Astrocyte of the spinal cord (primary cell): ENCODE results near the gene ARPIN.
A peak's percentile ranks its signal among the peaks of the same experiment; 100 is the strongest.

Source experiments
- DNase-seq: peaks from one replicate; pipeline ENCODE4 v3.0.0; 2011; ENCODE audit warnings: low read depth, low spot score
- H3K4me3 ChIP-seq: 2 replicates; pipeline ENCODE4 v1.5.1; 2011; ENCODE audit warnings: low read depth, mild to moderate bottlenecking, low read length, moderate library complexity
- in situ Hi-C: cut with HindIII; loops from 2 replicates; pipeline ENCODE4 v1.10.0; 2017; ENCODE audit warnings: low sequenced_read_pairs
- TF ChIP-seq, protein P1 (sequence below): IDR thresholded peaks from 2 replicates; pipeline ENCODE4 v1.5.1; 2012; ENCODE audit warnings: low read depth, mild to moderate bottlenecking, low read length, inconsistent platforms

The ARPIN gene

GRCh38 chr15:89903858-89904130 lies 9.0 kb downstream of the ARPIN start:
- DNase-seq = no peak
- H3K4me3 ChIP-seq = no peak overlapping the region
- TF ChIP-seq, protein P1, sequence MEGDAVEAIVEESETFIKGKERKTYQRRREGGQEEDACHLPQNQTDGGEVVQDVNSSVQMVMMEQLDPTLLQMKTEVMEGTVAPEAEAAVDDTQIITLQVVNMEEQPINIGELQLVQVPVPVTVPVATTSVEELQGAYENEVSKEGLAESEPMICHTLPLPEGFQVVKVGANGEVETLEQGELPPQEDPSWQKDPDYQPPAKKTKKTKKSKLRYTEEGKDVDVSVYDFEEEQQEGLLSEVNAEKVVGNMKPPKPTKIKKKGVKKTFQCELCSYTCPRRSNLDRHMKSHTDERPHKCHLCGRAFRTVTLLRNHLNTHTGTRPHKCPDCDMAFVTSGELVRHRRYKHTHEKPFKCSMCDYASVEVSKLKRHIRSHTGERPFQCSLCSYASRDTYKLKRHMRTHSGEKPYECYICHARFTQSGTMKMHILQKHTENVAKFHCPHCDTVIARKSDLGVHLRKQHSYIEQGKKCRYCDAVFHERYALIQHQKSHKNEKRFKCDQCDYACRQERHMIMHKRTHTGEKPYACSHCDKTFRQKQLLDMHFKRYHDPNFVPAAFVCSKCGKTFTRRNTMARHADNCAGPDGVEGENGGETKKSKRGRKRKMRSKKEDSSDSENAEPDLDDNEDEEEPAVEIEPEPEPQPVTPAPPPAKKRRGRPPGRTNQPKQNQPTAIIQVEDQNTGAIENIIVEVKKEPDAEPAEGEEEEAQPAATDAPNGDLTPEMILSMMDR = no peak
- in situ Hi-C loops = no loop called here

- TF ChIP-seq, protein P1 = no peak
- no peak overlapping the region for H3K4me3 ChIP-seq
- DNase-seq = no peak
- in situ Hi-C loops = no loop called here
Observed at GRCh38 chr15:89903015-89903857, 9.5 kb downstream of the ARPIN start.

DNA sequence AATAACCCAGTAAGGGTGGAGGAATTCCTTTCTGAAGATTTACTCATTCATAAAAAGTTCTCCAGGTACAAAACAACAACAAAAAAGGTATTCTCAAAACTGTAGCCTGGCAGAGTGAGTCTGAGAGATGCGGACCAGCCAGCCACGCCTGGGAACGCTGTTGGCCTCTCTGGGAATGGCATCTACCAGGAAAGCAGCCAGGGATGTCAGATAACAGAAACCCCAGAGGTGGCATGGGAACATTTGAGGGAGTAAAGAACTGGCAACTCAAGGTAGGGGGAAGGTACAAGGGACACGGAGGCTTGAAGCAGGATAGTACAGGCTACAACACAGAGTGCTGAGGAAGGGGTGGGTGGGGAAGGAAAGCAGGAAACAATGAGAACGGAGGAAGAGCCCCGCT lies 11.9 kb downstream of the ARPIN start:
- in situ Hi-C loops = no loop called here
- TF ChIP-seq, protein P1 = no peak
- no peak overlapping the region for H3K4me3 ChIP-seq
- DNase-seq = no peak

DNA sequence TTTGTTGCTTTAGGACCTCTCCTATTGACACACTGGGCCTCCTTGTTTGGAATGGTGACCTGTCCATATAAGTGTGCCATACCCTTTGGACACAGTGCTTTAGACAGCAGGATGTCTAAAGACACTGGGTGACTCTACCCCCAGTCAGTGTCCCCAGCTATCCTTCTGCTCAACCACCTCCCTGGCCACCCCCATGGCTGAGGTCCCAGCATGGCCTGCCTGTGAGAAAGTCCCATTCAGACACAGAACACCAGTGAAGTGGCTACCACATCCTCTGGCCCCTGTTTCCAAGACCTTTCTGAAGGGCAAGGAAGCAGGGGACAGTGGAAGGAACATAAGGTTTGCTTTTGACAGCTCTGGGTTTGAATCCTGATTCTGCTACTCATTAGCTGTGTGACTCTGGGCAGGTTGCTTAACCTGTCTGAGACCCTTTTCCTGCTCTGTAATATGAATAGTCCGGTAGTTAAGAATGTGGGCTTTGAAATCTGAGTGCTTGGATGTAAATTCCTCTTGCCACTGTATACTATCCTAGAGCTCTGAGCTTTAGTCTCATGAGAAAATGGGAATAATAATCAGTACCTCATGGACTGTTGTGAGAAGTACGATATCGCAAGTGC lies 12.7 kb downstream of the ARPIN start:
- no peak for DNase-seq
- in situ Hi-C loops = no loop called here

GRCh38 chr15:89899295-89899945 lies 13.3 kb downstream of the ARPIN start:
- no peak overlapping the region for H3K4me3 ChIP-seq
- TF ChIP-seq, protein P1 = no peak
- no peak for DNase-seq
- in situ Hi-C loops = no loop called here

More for the DNA sequence above, 12.7 kb downstream of the ARPIN start:
- TF ChIP-seq, protein P1 = no peak
- no peak overlapping the region for H3K4me3 ChIP-seq

DNA sequence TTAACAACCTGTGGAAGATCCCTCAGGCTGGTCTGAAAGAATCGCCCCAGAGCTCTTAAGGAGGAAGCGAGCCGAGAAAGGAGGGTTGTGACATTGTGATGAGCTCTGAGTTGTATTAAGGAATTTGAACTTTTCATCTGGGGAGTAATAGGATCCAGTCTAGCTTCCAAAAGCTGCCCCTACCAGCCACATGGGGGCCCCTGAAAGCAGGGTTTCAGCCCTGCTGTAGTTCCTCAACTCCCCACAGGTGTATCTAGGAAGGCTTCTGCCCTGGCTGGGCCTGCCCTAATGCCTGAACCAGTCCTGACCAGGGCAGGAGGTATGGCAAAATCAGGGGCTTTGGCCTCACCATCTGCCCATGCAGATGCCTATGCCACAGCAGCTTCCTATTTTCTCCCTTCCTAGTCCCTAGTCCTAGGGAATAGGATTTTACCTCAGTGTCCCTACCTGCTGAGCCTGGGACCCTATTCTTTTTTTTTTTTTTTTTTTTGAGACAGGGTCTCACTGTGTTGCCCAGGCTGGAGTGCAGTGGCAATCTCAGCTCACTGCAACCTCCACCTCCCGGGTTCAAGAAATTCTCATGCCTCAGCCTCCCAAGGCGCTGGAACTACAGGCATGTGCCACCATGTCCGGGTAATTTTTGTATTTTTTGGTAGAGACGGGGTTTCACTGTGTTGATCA lies 14.0 kb downstream of the ARPIN start:
- peak; percentile 45 for DNase-seq
- no peak overlapping the region for H3K4me3 ChIP-seq
- in situ Hi-C loops = no loop called here
- TF ChIP-seq, protein P1 = peak; percentile 61
